ENCODE measurements around the gene GRID2.

GRCh38 chr4:93359586-93359985, 1055.8 kb downstream of the GRID2 start:
- TF ChIP-seq CTCF (optimal IDR thresholded peaks at IDR 0.05 in 1 of 3, IDR thresholded peaks at IDR 0.05 in 1 of 3, conservative IDR thresholded peaks at IDR 0.05 in 1 of 3; ENCODE audit: extremely low read depth in 1 of 3, insufficient read depth in 2 of 3, low read length in 3 of 3) (no peak), EZH2 (IDR thresholded peaks at IDR 0.05; ENCODE audit: low read length) (no peak)
